ENCODE data around the gene RGMA. TPM values are rescaled to one million over a fixed set of nuclear protein-coding genes. Genes with fewer than 3 reads are reported as not detected.

RGMA gene
- total and polyA plus RNA-seq, 10 of the 15 experiments (the other 5 are each of a cell fraction or from before 2014, with no cell fraction given), result not detected

DNA sequence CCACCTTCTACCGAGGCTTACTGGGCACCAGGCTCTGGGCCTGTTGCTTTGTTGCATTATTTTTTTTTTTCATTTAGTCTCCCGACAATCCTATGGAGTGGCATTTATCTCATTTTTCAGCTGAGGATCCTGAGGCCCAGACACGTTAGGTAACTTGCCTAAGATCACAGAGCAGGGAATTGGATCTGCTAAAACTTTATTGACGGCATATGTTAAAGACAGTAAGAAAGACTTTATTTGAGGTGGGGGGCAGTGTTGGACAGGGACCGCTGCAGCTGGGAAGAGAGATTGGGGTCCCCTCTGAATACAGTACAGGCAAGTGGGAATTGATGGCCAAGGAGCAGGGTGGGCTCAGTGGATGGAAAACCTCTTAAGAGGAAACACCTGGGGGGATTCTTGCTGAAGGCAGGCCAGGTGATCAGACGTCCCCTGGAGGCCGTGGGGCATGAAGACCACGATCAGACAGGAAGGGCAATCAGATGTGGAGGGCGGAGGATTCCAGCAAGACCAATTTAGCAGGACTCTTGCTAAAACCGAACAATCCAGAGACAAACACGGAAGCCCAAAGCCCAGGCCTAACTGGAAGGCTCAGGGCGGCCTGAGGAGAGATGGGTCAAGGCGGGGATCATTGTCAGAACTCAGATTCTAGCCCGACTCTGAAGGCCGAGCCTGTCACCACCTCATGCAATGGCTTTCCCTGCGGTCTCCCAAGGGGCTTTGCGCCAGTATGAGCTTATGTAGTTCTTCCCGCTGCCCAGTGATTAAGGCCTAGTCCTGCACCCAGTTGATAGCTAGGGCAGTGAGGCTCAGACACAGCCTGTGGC, 53.7 kb downstream of the RGMA start (continued):
- TF ChIP-seq, protein P1, sequence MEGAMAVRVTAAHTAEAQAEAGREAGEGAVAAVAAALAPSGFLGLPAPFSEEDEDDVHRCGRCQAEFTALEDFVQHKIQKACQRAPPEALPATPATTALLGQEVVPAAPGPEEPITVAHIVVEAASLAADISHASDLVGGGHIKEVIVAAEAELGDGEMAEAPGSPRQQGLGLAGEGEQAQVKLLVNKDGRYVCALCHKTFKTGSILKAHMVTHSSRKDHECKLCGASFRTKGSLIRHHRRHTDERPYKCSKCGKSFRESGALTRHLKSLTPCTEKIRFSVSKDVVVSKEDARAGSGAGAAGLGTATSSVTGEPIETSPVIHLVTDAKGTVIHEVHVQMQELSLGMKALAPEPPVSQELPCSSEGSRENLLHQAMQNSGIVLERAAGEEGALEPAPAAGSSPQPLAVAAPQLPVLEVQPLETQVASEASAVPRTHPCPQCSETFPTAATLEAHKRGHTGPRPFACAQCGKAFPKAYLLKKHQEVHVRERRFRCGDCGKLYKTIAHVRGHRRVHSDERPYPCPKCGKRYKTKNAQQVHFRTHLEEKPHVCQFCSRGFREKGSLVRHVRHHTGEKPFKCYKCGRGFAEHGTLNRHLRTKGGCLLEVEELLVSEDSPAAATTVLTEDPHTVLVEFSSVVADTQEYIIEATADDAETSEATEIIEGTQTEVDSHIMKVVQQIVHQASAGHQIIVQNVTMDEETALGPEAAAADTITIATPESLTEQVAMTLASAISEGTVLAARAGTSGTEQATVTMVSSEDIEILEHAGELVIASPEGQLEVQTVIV (IDR thresholded peaks at IDR 0.05; ENCODE audit: borderline replicate concordance, partially characterized antibody), result no peak
- TF ChIP-seq FOS (IDR thresholded peaks at IDR 0.05; ENCODE audit: borderline replicate concordance, extremely low read depth, insufficient read length), result no peak

DNA sequence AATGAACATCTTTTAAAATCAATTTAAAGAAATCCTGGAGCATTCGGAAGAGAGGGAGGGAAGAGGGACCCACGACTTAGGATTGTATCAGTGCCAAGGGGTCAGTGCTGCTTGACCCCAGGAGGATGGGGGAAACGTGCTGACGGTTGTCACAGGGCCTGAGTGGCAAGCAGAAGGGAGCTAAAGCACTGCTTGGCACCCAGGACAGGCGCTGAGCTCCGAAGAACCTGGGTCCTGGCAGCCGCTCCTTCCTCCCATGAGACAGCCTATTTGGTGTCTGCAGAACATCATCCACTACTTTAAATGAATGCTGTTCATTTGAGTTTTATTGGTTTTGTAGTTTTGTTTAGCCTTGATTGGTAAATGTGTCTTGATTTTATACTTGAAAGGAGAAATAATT, 54.5 kb downstream of the RGMA start:
- intact Hi-C loops (cut with micrococcal nuclease; ENCODE audit: unreplicated experiment) (loop anchor here (5.0 to 10.0 kb wide), 2 partner anchors 240 to 943 kb away; no protein-coding TSS in a partner anchor), in situ Hi-C loops (cut with MboI) (loop anchor here (25.0 kb wide), 1 partner anchor 1278 kb away; no protein-coding TSS in a partner anchor)
- H3K4me1 ChIP-seq (ENCODE audit: control insufficient read depth, insufficient read depth, low read length), result no peaks in the 10 kb centered on the region
- no peak overlapping the region for H2AFZ ChIP-seq (ENCODE audit: control insufficient read depth, low read depth, low read length)
- H3K27me3 ChIP-seq (replicated peaks in 1 of 2; ENCODE audit: control insufficient read depth in 2 of 2, insufficient read depth in 2 of 2, low read length in 1 of 2), result no peaks in the 10 kb centered on the region
- DNase-seq (ENCODE audit: low read depth, low spot score), result no peak
- RAD21 ChIA-PET (ENCODE audit: unreplicated experiment), result interaction anchor here (1.0 to 2.7 kb wide), 2 partner anchors 53 to 1085 kb away, joined by 3 to 9 read pairs; no protein-coding TSS in a partner anchor
- CTCF ChIA-PET, result interaction anchor here (1.5 to 2.6 kb wide), 3 partner anchors 42 to 1085 kb away, joined by 4 to 16 read pairs (median 5); no protein-coding TSS in a partner anchor
- H3K9ac ChIP-seq (ENCODE audit: control insufficient read depth, insufficient read depth, low read length), result no peak overlapping the region
- WGBS (ENCODE audit: insufficient coverage, insufficient replicate concordance, low lambda C conversion rate, missing lambda C conversion rate), result 26% methylated on average over 7 of the region's 7 CpGs
- no peaks in the 10 kb centered on the region for H3K79me2 ChIP-seq (ENCODE audit: control insufficient read depth, insufficient read depth, low read length)
- no TSS peak for BruUV-seq (replicated peaks)
- H3K9me3 ChIP-seq (replicated peaks; ENCODE audit: control insufficient read depth, insufficient read depth, low read length), result no peaks in the 10 kb centered on the region
- TF ChIP-seq, protein P2, sequence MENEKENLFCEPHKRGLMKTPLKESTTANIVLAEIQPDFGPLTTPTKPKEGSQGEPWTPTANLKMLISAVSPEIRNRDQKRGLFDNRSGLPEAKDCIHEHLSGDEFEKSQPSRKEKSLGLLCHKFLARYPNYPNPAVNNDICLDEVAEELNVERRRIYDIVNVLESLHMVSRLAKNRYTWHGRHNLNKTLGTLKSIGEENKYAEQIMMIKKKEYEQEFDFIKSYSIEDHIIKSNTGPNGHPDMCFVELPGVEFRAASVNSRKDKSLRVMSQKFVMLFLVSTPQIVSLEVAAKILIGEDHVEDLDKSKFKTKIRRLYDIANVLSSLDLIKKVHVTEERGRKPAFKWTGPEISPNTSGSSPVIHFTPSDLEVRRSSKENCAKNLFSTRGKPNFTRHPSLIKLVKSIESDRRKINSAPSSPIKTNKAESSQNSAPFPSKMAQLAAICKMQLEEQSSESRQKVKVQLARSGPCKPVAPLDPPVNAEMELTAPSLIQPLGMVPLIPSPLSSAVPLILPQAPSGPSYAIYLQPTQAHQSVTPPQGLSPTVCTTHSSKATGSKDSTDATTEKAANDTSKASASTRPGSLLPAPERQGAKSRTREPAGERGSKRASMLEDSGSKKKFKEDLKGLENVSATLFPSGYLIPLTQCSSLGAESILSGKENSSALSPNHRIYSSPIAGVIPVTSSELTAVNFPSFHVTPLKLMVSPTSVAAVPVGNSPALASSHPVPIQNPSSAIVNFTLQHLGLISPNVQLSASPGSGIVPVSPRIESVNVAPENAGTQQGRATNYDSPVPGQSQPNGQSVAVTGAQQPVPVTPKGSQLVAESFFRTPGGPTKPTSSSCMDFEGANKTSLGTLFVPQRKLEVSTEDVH (IDR thresholded peaks at IDR 0.05; ENCODE audit: low read depth, partially characterized antibody), result no peak
- TF ChIP-seq IKZF2 (IDR thresholded peaks at IDR 0.05), result no peak
- TF ChIP-seq, protein P3, sequence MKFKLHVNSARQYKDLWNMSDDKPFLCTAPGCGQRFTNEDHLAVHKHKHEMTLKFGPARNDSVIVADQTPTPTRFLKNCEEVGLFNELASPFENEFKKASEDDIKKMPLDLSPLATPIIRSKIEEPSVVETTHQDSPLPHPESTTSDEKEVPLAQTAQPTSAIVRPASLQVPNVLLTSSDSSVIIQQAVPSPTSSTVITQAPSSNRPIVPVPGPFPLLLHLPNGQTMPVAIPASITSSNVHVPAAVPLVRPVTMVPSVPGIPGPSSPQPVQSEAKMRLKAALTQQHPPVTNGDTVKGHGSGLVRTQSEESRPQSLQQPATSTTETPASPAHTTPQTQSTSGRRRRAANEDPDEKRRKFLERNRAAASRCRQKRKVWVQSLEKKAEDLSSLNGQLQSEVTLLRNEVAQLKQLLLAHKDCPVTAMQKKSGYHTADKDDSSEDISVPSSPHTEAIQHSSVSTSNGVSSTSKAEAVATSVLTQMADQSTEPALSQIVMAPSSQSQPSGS (IDR thresholded peaks at IDR 0.05; ENCODE audit: low read length), result no peak
- no peak overlapping the region for H3K4me3 ChIP-seq
- POLR2A ChIA-PET, result no interaction called here
- H3K27ac ChIP-seq (ENCODE audit: control insufficient read depth, insufficient read depth), result no peak overlapping the region
- peaks cover 4% of the 10 kb centered on the region; the same call in 1 of the 2 replicates for H4K20me1 ChIP-seq (ENCODE audit: control insufficient read depth, insufficient read depth)
- no peak overlapping the region for H3K4me2 ChIP-seq (ENCODE audit: control insufficient read depth, insufficient read depth)
- no peaks in the 10 kb centered on the region for H3K36me3 ChIP-seq (ENCODE audit: control insufficient read depth in 2 of 2, insufficient read depth in 2 of 2, low read length in 1 of 2)
- no peak for FAIRE-seq
- ATAC-seq, result no peak
- SMC1A ChIA-PET (ENCODE audit: uncharacterized antibody, unreplicated experiment), result no interaction called here

Measured in GM12878 (cell line).